Stomach (tissue), 4 donors: ENCODE data around the gene HLA-DOA.

Source experiments
- CTCF ChIP-seq, 7 experiments: fragments of 450-650 bp in 4 of 7; fragments of 200-600 bp in 3 of 7; sonication (generic) in 3 of 7; IDR thresholded peaks; one replicate each; pipeline ENCODE4 v1.5.1; 2016 to 2019; ENCODE audit warnings: antibody characterized with exemption in 7 of 7, control low read depth in 2 of 7, mild to moderate bottlenecking in 1 of 7
- POLR2AphosphoS5 ChIP-seq, 3 donors: sonication (generic); formaldehyde crosslinking; IDR thresholded peaks; one replicate each; pipeline ENCODE4 v1.6.1; 2016; ENCODE audit warnings: antibody characterized with exemption in 3 of 3

- TF ChIP-seq CTCF (IDR thresholded peaks at IDR 0.05), result no peak
- no peak for TF ChIP-seq POLR2AphosphoS5 (IDR thresholded peaks at IDR 0.05)
Observed at GRCh38 chr6:32979720-32980487, 29.5 kb downstream of the HLA-DOA start.
